ENCODE results near the gene ASMTL.
A peak's percentile ranks its signal among the peaks of the same experiment; 100 is the strongest.
"Not testable (repeated sequence)": the region's sequence is repeated elsewhere in the genome, so short reads cannot be mapped to it uniquely, and the experiment has no call there.

ASMTL gene

GRCh38 chrX:1481636-1482529 lies 29.2 kb upstream of the ASMTL start:
- DNase-seq (ENCODE audit: low read depth), result peak; percentile 53

GRCh38 chrX:1480082-1480785 lies 27.5 kb upstream of the ASMTL start:
- no peak for DNase-seq (ENCODE audit: low read depth)

DNA sequence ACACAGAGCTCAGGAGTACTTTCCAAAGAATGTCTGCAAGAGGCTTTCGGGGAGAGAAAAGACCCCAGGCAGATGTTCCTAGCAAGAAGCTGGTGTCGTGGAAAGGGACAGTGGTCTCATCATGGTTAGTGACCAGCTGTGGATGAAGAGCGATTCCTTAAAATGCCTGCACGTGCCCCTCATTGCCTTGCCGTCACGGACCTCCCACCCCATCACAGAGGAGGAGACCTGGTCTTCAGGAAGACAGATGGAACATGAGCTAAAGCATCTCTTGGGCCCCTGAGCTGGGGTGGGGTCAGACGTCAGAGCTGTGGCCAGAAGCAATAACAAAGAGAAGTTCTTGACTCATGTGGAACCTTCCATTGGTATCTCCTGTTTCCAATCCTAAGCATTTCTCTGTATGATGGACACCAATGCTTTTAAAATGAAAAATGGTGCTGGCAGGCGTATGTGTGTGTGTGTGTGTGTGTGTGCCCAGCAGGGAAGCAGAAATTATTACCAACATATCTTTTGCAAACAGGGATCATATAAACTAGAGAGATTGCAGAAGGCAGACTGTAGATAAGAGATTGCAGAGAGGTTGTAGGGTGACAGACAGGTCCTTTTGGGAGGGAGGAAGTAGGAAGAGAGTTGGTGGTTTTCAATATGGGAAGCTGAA lies 25.2 kb upstream of the ASMTL start:
- DNase-seq (ENCODE audit: low read depth), result no peak

DNA sequence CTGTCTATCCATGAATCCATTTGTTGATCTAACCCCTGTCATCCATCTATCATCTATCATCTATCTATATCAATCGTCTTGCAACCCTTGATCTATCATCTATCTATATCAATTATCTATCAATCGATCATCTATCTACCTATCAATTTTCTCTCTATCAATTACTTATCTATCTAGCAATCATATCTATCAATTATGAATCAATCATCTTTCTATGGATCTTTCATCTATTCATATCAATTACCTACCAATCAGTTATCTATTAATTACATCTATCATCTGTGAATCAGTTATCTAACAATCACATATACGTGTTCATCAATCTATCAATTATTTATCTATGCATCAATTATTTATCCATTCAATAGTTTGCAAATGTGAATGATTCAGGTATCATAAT lies 24.5 kb upstream of the ASMTL start:
- no peak for DNase-seq (ENCODE audit: low read depth)

GRCh38 chrX:1476682-1477081 lies 24.0 kb upstream of the ASMTL start:
- DNase-seq (ENCODE audit: low read depth), result no peak

DNA sequence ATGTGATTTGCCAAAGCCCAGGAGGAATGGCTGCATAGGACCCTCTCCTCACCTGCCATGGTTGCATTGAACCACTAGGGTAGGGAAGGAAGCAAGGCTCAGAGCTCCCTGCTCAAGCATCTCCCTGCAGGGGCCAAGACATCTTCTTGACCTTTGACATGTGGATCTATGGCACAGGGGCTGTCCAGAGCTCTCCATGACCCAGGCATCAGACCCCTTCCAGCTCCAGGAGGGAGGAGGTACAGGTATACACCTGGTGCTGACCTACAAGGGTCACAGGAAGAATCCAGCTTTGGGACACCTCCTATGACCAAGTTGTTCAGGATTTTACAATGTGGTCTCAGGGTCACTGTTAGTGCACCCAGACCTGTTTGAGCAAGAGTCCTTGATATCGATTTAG lies 23.2 kb upstream of the ASMTL start:
- no peak for DNase-seq (ENCODE audit: low read depth)

- DNase-seq (ENCODE audit: low read depth), result no peak
These were observed 22.8 kb upstream of the ASMTL start for GRCh38 chrX:1475481-1475880.

- not testable (repeated sequence) for DNase-seq (ENCODE audit: low read depth)
These were observed 21.9 kb upstream of the ASMTL start for GRCh38 chrX:1474593-1474992.

DNA sequence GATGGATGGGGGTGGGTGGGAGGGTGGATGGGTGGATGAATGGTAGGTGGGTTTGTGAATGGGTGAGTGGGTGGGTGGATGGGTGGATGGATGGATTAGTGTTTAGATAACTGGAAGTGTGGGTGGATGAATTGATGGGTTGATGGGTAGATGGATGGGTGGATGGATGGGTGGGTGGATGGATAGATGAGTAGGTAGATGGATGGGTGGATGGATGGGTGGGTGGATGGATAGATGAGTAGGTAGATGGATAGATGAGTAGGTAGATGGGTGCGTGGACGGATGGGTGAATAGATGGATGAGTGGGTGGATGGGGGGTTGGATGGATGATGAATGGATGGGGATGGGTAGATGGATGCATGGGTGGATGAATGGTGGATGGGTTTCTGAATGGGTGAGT lies 20.3 kb upstream of the ASMTL start:
- no peak for DNase-seq (ENCODE audit: low read depth)

DNA sequence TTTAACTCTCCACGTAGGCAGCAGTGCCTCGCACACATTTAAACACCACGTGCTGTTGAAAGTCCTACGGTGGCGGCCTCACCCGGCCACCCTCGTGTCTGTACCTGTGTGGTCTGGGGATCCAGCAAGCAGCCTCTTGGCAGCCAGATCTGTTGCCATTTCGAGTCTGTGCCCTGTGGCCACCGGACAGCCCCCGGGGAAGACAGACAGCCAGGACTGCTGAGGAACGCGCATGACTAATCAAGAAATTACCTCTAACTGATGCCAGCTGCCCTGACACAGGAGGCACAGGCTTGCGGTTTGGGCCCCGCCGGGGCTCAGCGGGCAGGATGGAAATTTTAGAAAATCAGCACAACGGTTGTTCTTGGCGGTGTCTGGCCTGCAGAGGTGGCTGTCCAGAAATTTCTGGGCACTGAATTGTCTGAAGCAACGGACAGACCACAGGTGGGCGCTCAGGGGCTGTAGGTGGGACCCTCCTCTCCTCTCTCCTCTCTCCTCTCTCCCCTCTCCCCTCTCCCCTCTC lies 15.6 kb upstream of the ASMTL start:
- DNase-seq (ENCODE audit: low read depth), result peak; percentile 22

GRCh38 chrX:1466971-1467561 lies 14.4 kb upstream of the ASMTL start:
- DNase-seq (ENCODE audit: low read depth), result no peak

DNA sequence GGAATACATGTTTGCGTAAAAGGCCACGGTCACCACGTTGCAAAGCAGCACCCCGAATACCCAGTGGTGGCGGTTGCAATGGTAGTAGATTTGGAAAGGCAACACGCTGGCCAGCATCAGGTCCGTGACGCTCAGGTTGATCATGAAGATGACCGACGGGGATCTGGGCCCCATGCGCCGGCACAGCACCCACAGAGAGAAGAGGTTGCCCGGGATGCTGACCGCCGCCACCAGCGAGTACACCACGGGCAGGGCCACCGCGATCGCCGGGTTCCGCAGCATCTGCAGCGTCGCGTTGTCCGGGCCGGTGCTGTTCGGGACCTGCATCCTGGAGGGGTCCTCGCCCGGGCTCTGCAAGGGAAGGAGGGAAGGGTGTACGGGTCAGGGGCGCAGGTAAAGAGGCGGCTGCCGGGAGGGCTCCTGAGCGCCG lies 13.5 kb upstream of the ASMTL start:
- no peak for DNase-seq (ENCODE audit: low read depth)

GRCh38 chrX:1465286-1466231 lies 12.8 kb upstream of the ASMTL start:
- DNase-seq (ENCODE audit: low read depth), result no peak

DNA sequence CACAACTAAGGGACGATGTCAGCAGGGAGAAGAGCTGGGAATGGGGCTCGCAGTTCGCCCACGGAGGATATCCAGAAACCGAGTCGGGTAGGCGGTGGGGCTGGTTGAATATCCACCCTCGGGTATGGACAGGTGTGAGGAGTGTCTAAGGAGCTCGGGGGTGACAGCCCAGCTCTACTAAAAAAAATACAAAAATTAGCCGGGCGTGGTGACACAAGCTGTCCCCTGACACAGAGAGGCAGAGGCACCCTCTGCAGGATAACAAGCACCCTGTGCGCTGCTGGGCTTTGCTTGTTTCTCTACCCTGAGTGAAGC lies 12.2 kb upstream of the ASMTL start:
- DNase-seq (ENCODE audit: low read depth), result no peak

GRCh38 chrX:1464041-1464970 lies 11.6 kb upstream of the ASMTL start:
- no peak for DNase-seq (ENCODE audit: low read depth)

DNA sequence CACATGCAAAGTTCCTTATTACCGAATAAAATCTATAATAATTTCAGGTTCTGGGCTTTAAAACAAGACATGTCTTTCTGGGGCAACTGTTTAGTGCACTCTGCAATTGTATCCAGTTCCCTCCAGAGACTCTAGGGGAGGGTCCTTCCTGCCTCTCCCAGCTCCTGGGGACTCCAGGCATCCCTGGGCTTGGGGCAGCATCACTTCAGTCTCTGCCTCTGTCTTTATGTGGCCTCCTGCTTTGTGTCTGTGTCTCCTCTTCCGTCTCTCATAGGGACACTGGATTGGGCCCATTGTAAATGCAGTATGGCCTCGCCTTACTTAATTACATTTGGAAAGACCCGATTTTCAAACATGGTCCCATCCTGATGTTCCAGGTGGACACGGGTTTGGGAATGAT lies 10.9 kb upstream of the ASMTL start:
- DNase-seq (ENCODE audit: low read depth), result no peak

GRCh38 chrX:1462596-1463251 lies 10.0 kb upstream of the ASMTL start:
- DNase-seq (ENCODE audit: low read depth), result peak; percentile 66

DNA sequence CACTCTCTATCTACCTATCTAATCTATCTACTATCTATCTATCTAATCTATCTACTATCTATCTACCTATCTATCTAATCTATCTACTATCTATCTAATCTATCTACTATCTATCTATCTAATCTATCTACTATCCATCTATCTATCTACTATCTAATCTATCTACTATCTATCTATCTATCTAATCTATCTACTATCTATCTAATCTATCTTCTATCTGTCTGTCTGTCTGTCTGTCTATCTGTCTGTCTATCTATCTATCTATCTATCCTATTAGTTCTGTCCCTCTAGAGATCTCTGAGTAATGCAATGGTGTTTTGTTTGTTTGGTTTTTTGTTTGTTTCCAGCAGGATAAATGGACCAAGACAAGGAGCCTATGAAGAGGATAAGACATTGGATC lies 9.4 kb upstream of the ASMTL start:
- no peak for DNase-seq (ENCODE audit: low read depth)

DNA sequence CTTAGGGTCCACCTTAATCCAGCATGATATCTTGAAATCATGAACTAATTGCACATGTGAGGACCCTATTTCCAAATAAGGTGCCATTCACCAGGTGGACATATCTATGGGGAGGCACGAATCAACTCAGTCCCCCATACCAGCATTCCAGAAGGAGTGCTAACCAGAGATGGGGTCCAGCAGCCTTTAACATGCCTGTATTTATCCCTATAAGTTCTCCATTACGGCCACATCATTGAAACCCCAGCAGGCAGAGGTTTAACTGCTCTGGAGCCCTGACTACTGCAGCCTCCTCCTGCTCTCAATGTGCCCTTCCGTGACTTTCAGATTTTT lies 3.2 kb upstream of the ASMTL start:
- DNase-seq (ENCODE audit: low read depth), result no peak
